Esophagus squamous epithelium (tissue), 5 donors: ENCODE results near the gene PERM1. TPM values are rescaled to one million over a fixed set of nuclear protein-coding genes. Genes with fewer than 3 reads are reported as not detected.
A peak's percentile ranks its signal among the peaks of the same experiment; 100 is the strongest.
"Not testable (repeated sequence)": the region's sequence is repeated elsewhere in the genome, so short reads cannot be mapped to it uniquely, and the experiment has no call there.

Source experiments
- DNase-seq: peaks from one replicate; lab custom pipeline; 2025; lab: John Stamatoyannopoulos, UW
- H3K27ac ChIP-seq, 4 donors: fragments of 200-600 bp; sonication (generic); one replicate each; pipeline ENCODE4 v1.5.1; 2016 to 2019; ENCODE audit warnings: mild to moderate bottlenecking in 1 of 4
- H3K27me3 ChIP-seq, 4 donors: fragments of 200-600 bp; sonication (generic); 1 replicate in 3 of 4; 2 replicates in 1 of 4; pipeline versions ENCODE4 v1.5.1 to v1.6.0; 2017 to 2021; ENCODE audit warnings: antibody characterized with exemption in 1 of 4
- H3K36me3 ChIP-seq, 3 donors: fragments of 200-600 bp; sonication (generic); one replicate each; pipeline ENCODE4 v1.5.1; 2016 to 2019
- H3K4me1 ChIP-seq, 3 donors: fragments of 200-600 bp; sonication (generic); one replicate each; pipeline ENCODE4 v1.5.1; 2017 to 2019
- H3K4me3 ChIP-seq, 4 donors: fragments of 200-600 bp; sonication (generic); 1 replicate in 3 of 4; 2 replicates in 1 of 4; pipeline ENCODE4 v1.5.1; 2016 to 2019; ENCODE audit warnings: mild to moderate bottlenecking in 2 of 4, moderate library complexity in 1 of 4
- H3K9me3 ChIP-seq, 3 donors: fragments of 200-600 bp; sonication (generic); one replicate each; pipeline ENCODE4 v1.5.1; 2016 to 2019
- CTCF ChIP-seq, 6 experiments: fragments of 450-650 bp in 4 of 6; fragments of 200-600 bp in 2 of 6; sonication (generic) in 2 of 6; IDR thresholded peaks; one replicate each; pipeline ENCODE4 v1.5.1; 2016 to 2019; ENCODE audit warnings: antibody characterized with exemption in 6 of 6, mild to moderate bottlenecking in 4 of 6, moderate library complexity in 4 of 6
- POLR2A ChIP-seq, 4 donors: fragments of 450-650 bp; IDR thresholded peaks; one replicate each; pipeline ENCODE4 v1.6.1; 2017; ENCODE audit warnings: antibody characterized with exemption in 4 of 4, mild to moderate bottlenecking in 4 of 4, moderate library complexity in 3 of 4
- WGBS, 2 donors: methylation state at CpG; one replicate each; pipeline ENCODE4 v1.1.5; 2018; 5-methylcytosine and 5-hydroxymethylcytosine counted together
- intact Hi-C: fragments of 100-400 bp; cut with DNase I; formaldehyde crosslinking; loops from one replicate; pipeline ENCODE4 v1.15.0; 2022
- total RNA-seq, 4 donors: library from RNA; depleted of rRNA; stranded (reverse); fragments of >200 nt; gene quantifications; one replicate each; pipeline ENCODE4 v1.1.0, GENCODE V29; 2016
- donor health status: DM: yes; HTN: yes; CAD: no.

Gene PERM1
- total RNA-seq, 4 donors from 2014 or later: not detected

GRCh38 chr1:1020000-1020404, 38.1 kb upstream of the PERM1 start, which contains the start of gene AGRN:
Gene AGRN, plus strand, starts transcription at chr1:1020120. Its CDS starts 53 bp downstream, at chr1:1020173.
- TF ChIP-seq CTCF (IDR thresholded peaks at IDR 0.05) (no peak), POLR2A (IDR thresholded peaks at IDR 0.05) (peak in 1 of 4 donors; percentile 52)
- peak within 1 kb of the TSS; percentile 65 to 90 (median 82) for H3K4me3 ChIP-seq
- H3K27me3 ChIP-seq: peaks cover 0 to 11% (median 0%) of the 10 kb centered on the region in 4 donors
- H3K36me3 ChIP-seq: no peaks in the 10 kb centered on the region
- DNase-seq: no peak
- peaks cover 31 to 58% (median 34%) of the 10 kb centered on the region in 3 donors for H3K4me1 ChIP-seq
- no peaks in the 10 kb centered on the region for H3K9me3 ChIP-seq
- no CpG with 5 or more reads among the region's 58 CpGs for WGBS, 2 donors
- H3K27ac ChIP-seq: peak within 1 kb of the TSS; percentile 87 to 97 (median 96)
- intact Hi-C loops: no loop called here

GRCh38 chr1:1019122-1019999, 37.5 kb upstream of the PERM1 start:
- Histone ChIP-seq H3K27ac (peak overlapping the region; percentile 87 to 97 (median 96)), H3K4me1 (peaks cover 28 to 58% (median 31%) of the 10 kb centered on the region in 3 donors), H3K36me3 (no peaks in the 10 kb centered on the region), H3K9me3 (no peaks in the 10 kb centered on the region), H3K4me3 (peak overlapping the region; percentile 65 to 90 (median 82)), H3K27me3 (peaks cover 0 to 11% (median 0%) of the 10 kb centered on the region in 4 donors)
- no peak for DNase-seq
- peak in 1 of 4 donors; percentile 18 for TF ChIP-seq POLR2A (IDR thresholded peaks at IDR 0.05)
- peak in 5 of 6 experiments; percentile 19 to 53 (median 30) for TF ChIP-seq CTCF (IDR thresholded peaks at IDR 0.05)
- 20% methylated on average over 2 of the region's 91 CpGs; no CpG with 5 or more reads in 1 of the 2 donors for WGBS, 2 donors
- intact Hi-C loops: no loop called here

GRCh38 chr1:1018321-1018685, 36.4 kb upstream of the PERM1 start:
- H3K36me3 ChIP-seq, intact Hi-C loops, H3K27ac ChIP-seq, H3K4me3 ChIP-seq, H3K9me3 ChIP-seq, DNase-seq: not testable (repeated sequence)
- 80 to 87% methylated on average over 1 to 6 of the region's 26 CpGs for WGBS, 2 donors
- peaks cover 29 to 58% (median 32%) of the 10 kb centered on the region in 3 donors for H3K4me1 ChIP-seq
- peaks cover 0 to 11% (median 0%) of the 10 kb centered on the region in 4 donors for H3K27me3 ChIP-seq

GRCh38 chr1:1017397-1018320, 35.8 kb upstream of the PERM1 start:
- intact Hi-C loops: not testable (repeated sequence)
- WGBS, 2 donors: 66 to 70% methylated on average over 6 of the region's 17 CpGs

GRCh38 chr1:1014799-1015681, 33.1 kb upstream of the PERM1 start:
- intact Hi-C loops: no loop called here
- TF ChIP-seq POLR2A (IDR thresholded peaks at IDR 0.05): no peak
- TF ChIP-seq CTCF (IDR thresholded peaks at IDR 0.05): peak in 3 of 6 experiments; percentile 4 to 40 (median 23)
- Histone ChIP-seq H3K36me3 (no peaks in the 10 kb centered on the region), H3K27ac (peak overlapping the region in 2 of 4 donors; percentile 70 to 92), H3K27me3 (no peaks in the 10 kb centered on the region), H3K4me3 (peak overlapping the region in 1 of 4 donors; percentile 86), H3K4me1 (peaks cover 12 to 31% (median 21%) of the 10 kb centered on the region in 3 donors), H3K9me3 (no peaks in the 10 kb centered on the region)
- DNase-seq: no peak
- 0 to 100% methylated on average over 1 to 6 of the region's 20 CpGs for WGBS, 2 donors

More at GRCh38 chr1:1017397-1018320, 35.8 kb upstream of the PERM1 start:
- not testable (repeated sequence) for H3K4me3 ChIP-seq, H3K36me3 ChIP-seq, H3K9me3 ChIP-seq, H3K27ac ChIP-seq, DNase-seq
- peaks cover 0 to 11% (median 0%) of the 10 kb centered on the region in 4 donors for H3K27me3 ChIP-seq
- H3K4me1 ChIP-seq: peaks cover 29 to 56% (median 35%) of the 10 kb centered on the region in 3 donors
